ENCODE results near the gene MTHFD2L.

DNA sequence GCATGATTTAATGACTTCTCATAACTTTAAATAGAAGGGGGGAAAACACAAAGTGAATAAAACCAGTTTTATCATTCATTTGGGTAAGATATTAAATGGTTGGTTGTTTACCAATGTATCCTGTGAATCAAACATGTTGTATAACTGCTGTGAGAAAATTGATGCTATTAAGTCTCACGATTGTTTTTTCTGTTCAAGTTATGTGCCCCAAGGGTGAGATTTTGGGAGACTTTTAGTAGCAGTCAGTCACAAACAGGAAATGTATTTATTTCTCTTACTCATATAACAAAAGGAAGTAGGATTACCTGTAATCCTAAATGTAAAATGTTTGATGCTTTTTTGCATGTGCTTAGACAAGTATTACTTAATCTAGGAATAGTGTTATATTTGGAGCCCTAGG lies 39.2 kb downstream of the MTHFD2L start:
- TF ChIP-seq, protein P1, sequence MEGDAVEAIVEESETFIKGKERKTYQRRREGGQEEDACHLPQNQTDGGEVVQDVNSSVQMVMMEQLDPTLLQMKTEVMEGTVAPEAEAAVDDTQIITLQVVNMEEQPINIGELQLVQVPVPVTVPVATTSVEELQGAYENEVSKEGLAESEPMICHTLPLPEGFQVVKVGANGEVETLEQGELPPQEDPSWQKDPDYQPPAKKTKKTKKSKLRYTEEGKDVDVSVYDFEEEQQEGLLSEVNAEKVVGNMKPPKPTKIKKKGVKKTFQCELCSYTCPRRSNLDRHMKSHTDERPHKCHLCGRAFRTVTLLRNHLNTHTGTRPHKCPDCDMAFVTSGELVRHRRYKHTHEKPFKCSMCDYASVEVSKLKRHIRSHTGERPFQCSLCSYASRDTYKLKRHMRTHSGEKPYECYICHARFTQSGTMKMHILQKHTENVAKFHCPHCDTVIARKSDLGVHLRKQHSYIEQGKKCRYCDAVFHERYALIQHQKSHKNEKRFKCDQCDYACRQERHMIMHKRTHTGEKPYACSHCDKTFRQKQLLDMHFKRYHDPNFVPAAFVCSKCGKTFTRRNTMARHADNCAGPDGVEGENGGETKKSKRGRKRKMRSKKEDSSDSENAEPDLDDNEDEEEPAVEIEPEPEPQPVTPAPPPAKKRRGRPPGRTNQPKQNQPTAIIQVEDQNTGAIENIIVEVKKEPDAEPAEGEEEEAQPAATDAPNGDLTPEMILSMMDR (IDR thresholded peaks at IDR 0.05): no peak
- TF ChIP-seq POLR2A (IDR thresholded peaks at IDR 0.05) (no peak), POLR2AphosphoS5 (IDR thresholded peaks at IDR 0.05) (no peak)
